ENCODE results near the gene SELENOW.

DNA sequence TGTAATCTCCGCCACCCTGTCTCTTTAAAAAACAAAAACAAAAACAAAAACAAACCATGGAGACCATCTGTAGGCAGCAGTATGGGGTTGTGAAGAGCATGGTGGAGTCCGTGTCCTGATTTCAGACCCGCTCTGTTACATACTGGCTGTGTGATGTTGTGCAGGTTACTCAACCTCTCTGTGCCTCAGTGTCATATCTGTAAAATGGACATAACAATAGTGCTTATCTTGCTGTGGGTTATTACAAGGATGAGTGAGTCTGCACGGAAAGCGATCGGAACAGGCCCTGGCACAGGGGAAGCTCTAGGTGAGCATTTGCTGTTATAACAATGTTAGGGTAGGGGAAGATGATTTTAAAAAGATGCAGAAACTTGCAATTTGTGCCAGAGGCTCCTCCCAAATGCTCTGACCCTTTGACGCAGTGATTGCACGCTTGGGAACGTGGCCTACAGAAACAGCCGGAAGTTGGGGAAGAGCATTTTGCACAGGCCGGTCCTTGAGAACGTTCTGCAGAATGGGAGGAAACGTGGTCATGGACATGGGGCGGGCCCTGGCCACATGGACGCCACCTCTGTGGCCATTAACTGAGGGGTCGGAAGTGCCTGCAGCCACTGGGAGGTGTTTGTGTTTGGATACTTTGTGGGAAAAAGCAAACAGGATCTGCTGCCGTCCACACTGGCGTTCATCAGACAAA, 15.7 kb upstream of the SELENOW start:
- TF ChIP-seq, protein P1, sequence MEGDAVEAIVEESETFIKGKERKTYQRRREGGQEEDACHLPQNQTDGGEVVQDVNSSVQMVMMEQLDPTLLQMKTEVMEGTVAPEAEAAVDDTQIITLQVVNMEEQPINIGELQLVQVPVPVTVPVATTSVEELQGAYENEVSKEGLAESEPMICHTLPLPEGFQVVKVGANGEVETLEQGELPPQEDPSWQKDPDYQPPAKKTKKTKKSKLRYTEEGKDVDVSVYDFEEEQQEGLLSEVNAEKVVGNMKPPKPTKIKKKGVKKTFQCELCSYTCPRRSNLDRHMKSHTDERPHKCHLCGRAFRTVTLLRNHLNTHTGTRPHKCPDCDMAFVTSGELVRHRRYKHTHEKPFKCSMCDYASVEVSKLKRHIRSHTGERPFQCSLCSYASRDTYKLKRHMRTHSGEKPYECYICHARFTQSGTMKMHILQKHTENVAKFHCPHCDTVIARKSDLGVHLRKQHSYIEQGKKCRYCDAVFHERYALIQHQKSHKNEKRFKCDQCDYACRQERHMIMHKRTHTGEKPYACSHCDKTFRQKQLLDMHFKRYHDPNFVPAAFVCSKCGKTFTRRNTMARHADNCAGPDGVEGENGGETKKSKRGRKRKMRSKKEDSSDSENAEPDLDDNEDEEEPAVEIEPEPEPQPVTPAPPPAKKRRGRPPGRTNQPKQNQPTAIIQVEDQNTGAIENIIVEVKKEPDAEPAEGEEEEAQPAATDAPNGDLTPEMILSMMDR (IDR thresholded peaks at IDR 0.05; ENCODE audit: control extremely low read depth in 1 of 3, insufficient read depth in 1 of 3, low read depth in 1 of 3, low read length in 3 of 3): no peak
- no peak for TF ChIP-seq JUN (IDR thresholded peaks at IDR 0.05; ENCODE audit: low read depth, low read length)
- no peak for TF ChIP-seq POLR2A (IDR thresholded peaks at IDR 0.05; ENCODE audit: control extremely low read depth in 1 of 2, low read depth in 2 of 2, low read length in 2 of 2)
- TF ChIP-seq POLR2AphosphoS5 (IDR thresholded peaks at IDR 0.05; ENCODE audit: low read depth, low read length): no peak

All from H1 (cell line).